Measurements from ENCODE around the gene LIMCH1.
"Not testable (repeated sequence)": the region's sequence is repeated elsewhere in the genome, so short reads cannot be mapped to it uniquely, and the experiment has no call there.

LIMCH1 gene

GRCh38 chr4:41651150-41651549 is 113.2 kb downstream of the LIMCH1 start:
- H3K27ac ChIP-seq (ENCODE audit: low read length); H3K9ac ChIP-seq (ENCODE audit: low read length); H3K27me3 ChIP-seq (ENCODE audit: control insufficient read depth, insufficient read depth, low read length); H3K4me1 ChIP-seq (ENCODE audit: control insufficient read depth, low read depth, low read length); H3K9me3 ChIP-seq (ENCODE audit: control insufficient read depth, low read depth, low read length); H3K36me3 ChIP-seq (ENCODE audit: control insufficient read depth, low read depth, low read length); H3K4me3 ChIP-seq (ENCODE audit: low read length): not testable (repeated sequence)

DNA sequence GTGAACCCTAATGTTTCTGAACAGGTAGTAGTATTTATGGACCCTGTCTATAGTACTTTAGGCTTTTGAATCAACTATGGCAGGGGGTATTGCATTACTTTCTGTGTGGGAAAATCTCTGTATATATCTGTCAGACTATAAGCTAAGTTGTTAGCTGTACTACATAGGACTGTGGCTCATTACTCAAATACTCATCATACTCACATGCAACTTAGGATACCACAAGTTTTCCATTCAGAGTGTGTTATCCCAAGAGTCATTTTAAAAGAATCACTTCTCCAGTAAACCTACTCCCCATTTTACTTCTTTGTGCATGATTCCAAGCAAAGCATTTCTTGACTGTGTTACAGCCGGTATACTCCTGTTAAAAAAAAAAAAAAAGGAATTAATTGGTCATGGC is 115.0 kb downstream of the LIMCH1 start:
- Histone ChIP-seq H3K27me3 (ENCODE audit: control insufficient read depth, insufficient read depth, low read length) (no peaks in the 10 kb centered on the region), H3K9me3 (ENCODE audit: control insufficient read depth, low read depth, low read length) (no peaks in the 10 kb centered on the region), H3K36me3 (ENCODE audit: control insufficient read depth, low read depth, low read length) (no peaks in the 10 kb centered on the region), H3K9ac (ENCODE audit: low read length) (no peak overlapping the region), H3K4me1 (ENCODE audit: control insufficient read depth, low read depth, low read length) (no peaks in the 10 kb centered on the region), H3K27ac (ENCODE audit: low read length) (no peak overlapping the region), H3K4me3 (ENCODE audit: low read length) (no peak overlapping the region)

- no peaks in the 10 kb centered on the region for H3K9me3 ChIP-seq (ENCODE audit: control insufficient read depth, low read depth, low read length)
- no peak overlapping the region for H3K4me3 ChIP-seq (ENCODE audit: low read length)
- H3K9ac ChIP-seq (ENCODE audit: low read length): no peak overlapping the region
- no peaks in the 10 kb centered on the region for H3K4me1 ChIP-seq (ENCODE audit: control insufficient read depth, low read depth, low read length)
- no peaks in the 10 kb centered on the region for H3K27me3 ChIP-seq (ENCODE audit: control insufficient read depth, insufficient read depth, low read length)
- no peak overlapping the region for H3K27ac ChIP-seq (ENCODE audit: low read length)
- H3K36me3 ChIP-seq (ENCODE audit: control insufficient read depth, low read depth, low read length): no peaks in the 10 kb centered on the region
Measured at GRCh38 chr4:41653523-41653922, 115.6 kb downstream of the LIMCH1 start.

- no peaks in the 10 kb centered on the region for H3K9me3 ChIP-seq (ENCODE audit: control insufficient read depth, low read depth, low read length)
- H3K27me3 ChIP-seq (ENCODE audit: control insufficient read depth, insufficient read depth, low read length): no peaks in the 10 kb centered on the region
- H3K36me3 ChIP-seq (ENCODE audit: control insufficient read depth, low read depth, low read length): no peaks in the 10 kb centered on the region
- no peaks in the 10 kb centered on the region for H3K4me1 ChIP-seq (ENCODE audit: control insufficient read depth, low read depth, low read length)
- no peak overlapping the region for H3K9ac ChIP-seq (ENCODE audit: low read length)
- no peak overlapping the region for H3K27ac ChIP-seq (ENCODE audit: low read length)
- H3K4me3 ChIP-seq (ENCODE audit: low read length): no peak overlapping the region
Measured at GRCh38 chr4:41655177-41655576, 117.2 kb downstream of the LIMCH1 start.

GRCh38 chr4:41656106-41656505 is 118.1 kb downstream of the LIMCH1 start:
- Histone ChIP-seq H3K4me3 (ENCODE audit: low read length) (no peak overlapping the region), H3K27ac (ENCODE audit: low read length) (no peak overlapping the region), H3K9me3 (ENCODE audit: control insufficient read depth, low read depth, low read length) (no peaks in the 10 kb centered on the region)

DNA sequence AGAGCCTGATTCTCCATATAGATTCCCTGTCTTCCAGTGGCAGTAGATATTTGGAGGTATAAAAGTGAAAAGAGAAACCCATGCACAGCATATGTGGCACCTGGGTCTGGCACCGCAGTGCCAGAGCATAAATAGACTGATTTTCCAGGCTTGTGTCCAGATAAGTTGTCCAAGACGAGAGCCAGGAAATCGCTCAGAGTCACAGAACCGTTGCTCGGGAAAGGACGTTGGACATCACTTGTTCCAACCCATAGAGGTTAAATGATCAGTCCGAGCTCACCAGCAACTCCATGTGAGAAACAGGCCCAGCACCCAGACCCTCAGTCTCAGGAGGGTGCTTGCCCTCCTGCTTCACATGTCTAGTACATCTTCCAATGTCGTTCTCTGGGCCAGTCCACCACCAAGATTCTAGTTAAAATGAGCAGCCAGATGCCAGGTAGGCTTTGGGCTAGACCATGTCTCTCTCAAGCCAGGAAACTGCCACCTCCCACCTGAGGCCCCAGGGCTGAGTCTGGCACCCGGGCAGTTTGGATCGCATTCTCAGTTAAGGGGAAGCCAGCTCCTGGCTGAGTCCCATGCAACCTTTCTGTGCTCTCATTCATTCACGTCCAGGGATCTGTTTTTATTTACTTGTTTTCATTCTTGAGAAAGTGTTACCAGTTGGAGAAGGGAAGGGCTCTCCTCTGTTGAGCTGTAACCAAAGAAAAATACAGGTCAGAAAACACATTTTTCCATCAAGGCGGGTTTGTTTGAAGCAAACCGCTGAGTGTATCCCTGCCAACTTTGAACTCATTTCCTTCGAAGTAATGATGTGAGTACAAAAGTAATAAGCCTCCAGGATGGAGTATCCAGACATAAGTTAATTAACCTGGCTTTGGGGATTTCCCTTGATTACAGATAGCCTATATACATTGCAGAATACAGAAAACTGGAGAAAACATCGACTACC is 118.9 kb downstream of the LIMCH1 start:
- Histone ChIP-seq H3K4me3 (ENCODE audit: low read length) (no peak overlapping the region), H3K27me3 (ENCODE audit: control insufficient read depth, insufficient read depth, low read length) (no peaks in the 10 kb centered on the region), H3K9ac (ENCODE audit: low read length) (no peak overlapping the region), H3K4me1 (ENCODE audit: control insufficient read depth, low read depth, low read length) (no peaks in the 10 kb centered on the region), H3K9me3 (ENCODE audit: control insufficient read depth, low read depth, low read length) (no peaks in the 10 kb centered on the region), H3K27ac (ENCODE audit: low read length) (no peak overlapping the region), H3K36me3 (ENCODE audit: control insufficient read depth, low read depth, low read length) (no peaks in the 10 kb centered on the region)

More at GRCh38 chr4:41656106-41656505, 118.1 kb downstream of the LIMCH1 start:
- Histone ChIP-seq H3K9ac (ENCODE audit: low read length) (no peak overlapping the region), H3K36me3 (ENCODE audit: control insufficient read depth, low read depth, low read length) (no peaks in the 10 kb centered on the region), H3K4me1 (ENCODE audit: control insufficient read depth, low read depth, low read length) (no peaks in the 10 kb centered on the region), H3K27me3 (ENCODE audit: control insufficient read depth, insufficient read depth, low read length) (no peaks in the 10 kb centered on the region)

- no peaks in the 10 kb centered on the region for H3K36me3 ChIP-seq (ENCODE audit: control insufficient read depth, low read depth, low read length)
- no peaks in the 10 kb centered on the region for H3K27me3 ChIP-seq (ENCODE audit: control insufficient read depth, insufficient read depth, low read length)
- no peaks in the 10 kb centered on the region for H3K9me3 ChIP-seq (ENCODE audit: control insufficient read depth, low read depth, low read length)
- no peak overlapping the region for H3K4me3 ChIP-seq (ENCODE audit: low read length)
- no peak overlapping the region for H3K9ac ChIP-seq (ENCODE audit: low read length)
- H3K4me1 ChIP-seq (ENCODE audit: control insufficient read depth, low read depth, low read length): no peaks in the 10 kb centered on the region
- H3K27ac ChIP-seq (ENCODE audit: low read length): no peak overlapping the region
Measured at GRCh38 chr4:41657561-41657960, 119.6 kb downstream of the LIMCH1 start.

DNA sequence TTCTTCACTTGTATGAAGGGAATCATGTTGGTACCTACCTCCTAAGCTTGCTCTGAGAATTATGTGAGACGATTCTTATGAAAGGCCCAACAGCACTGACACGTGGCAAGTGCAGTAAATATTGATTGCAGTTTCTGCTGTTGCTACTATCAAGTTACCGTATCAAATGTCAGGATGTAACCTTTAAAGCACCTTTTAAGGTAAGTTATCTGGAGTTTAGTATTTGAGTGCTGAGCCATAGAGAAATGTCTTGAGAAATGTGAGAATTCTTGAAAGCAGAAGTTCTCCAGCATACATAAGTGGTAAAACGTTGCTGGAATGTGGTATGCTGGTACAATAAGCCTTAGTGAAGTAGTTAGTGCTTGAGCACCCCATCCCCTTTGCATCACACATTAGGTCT is 120.2 kb downstream of the LIMCH1 start:
- Histone ChIP-seq H3K9ac (ENCODE audit: low read length) (no peak overlapping the region), H3K36me3 (ENCODE audit: control insufficient read depth, low read depth, low read length) (no peaks in the 10 kb centered on the region), H3K27me3 (ENCODE audit: control insufficient read depth, insufficient read depth, low read length) (no peaks in the 10 kb centered on the region), H3K9me3 (ENCODE audit: control insufficient read depth, low read depth, low read length) (no peaks in the 10 kb centered on the region), H3K27ac (ENCODE audit: low read length) (no peak overlapping the region), H3K4me3 (ENCODE audit: low read length) (no peak overlapping the region), H3K4me1 (ENCODE audit: control insufficient read depth, low read depth, low read length) (no peaks in the 10 kb centered on the region)

DNA sequence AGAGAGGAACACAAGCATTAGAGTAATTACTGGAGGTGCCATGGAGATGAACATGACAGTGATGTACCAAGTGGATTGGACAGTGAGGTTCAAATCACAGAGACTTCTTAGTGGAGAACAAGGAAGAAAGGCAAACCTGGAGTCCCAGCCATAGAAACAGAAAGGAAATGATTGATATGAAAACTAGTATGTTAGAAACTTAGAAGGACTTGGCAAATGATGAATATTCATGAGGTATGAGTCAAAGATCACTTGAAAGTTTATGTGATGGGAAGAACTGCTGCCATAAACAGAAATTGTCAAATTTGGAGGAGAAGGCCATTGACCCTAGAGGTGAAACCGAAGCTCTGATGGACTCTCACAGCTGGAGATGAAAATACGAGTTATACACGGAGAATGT is 122.4 kb downstream of the LIMCH1 start:
- Histone ChIP-seq H3K9me3 (ENCODE audit: control insufficient read depth, low read depth, low read length) (no peaks in the 10 kb centered on the region), H3K9ac (ENCODE audit: low read length) (no peak overlapping the region), H3K4me3 (ENCODE audit: low read length) (no peak overlapping the region), H3K4me1 (ENCODE audit: control insufficient read depth, low read depth, low read length) (no peaks in the 10 kb centered on the region), H3K36me3 (ENCODE audit: control insufficient read depth, low read depth, low read length) (no peaks in the 10 kb centered on the region), H3K27me3 (ENCODE audit: control insufficient read depth, insufficient read depth, low read length) (no peaks in the 10 kb centered on the region), H3K27ac (ENCODE audit: low read length) (no peak overlapping the region)

DNA sequence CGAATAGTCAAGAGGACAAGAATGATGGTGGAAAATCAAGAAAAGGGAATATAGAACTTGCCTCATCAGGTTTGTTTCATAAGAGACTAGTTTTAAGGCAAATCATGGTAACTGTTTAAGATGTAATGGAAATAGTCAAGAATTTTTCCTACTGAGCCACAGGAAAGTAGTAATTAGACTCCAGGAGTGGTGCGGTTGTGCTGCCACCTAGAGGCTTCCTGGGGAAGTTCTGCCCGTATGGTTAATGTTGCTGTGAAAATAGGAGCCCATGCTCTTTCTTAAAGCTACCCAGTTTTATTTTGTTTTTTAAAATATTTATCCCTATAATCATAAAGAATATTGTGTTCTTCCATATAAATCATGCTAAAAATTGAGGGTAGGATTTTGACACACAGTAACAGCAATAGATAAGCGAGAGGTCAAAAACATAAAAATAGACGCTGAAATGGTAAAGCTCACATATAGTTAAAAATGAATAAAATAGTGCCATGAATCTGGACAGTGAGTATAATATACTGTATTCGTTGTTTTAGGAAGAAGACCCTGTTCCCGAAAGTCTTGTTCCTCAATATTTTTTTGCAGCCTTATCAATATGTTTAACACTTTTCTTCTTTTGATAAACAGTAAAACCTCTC is 123.6 kb downstream of the LIMCH1 start:
- H3K36me3 ChIP-seq (ENCODE audit: control insufficient read depth, low read depth, low read length): no peaks in the 10 kb centered on the region
- no peak overlapping the region for H3K27ac ChIP-seq (ENCODE audit: low read length)
- H3K4me1 ChIP-seq (ENCODE audit: control insufficient read depth, low read depth, low read length): no peaks in the 10 kb centered on the region
- H3K9me3 ChIP-seq (ENCODE audit: control insufficient read depth, low read depth, low read length): no peaks in the 10 kb centered on the region
- no peak overlapping the region for H3K9ac ChIP-seq (ENCODE audit: low read length)
- no peaks in the 10 kb centered on the region for H3K27me3 ChIP-seq (ENCODE audit: control insufficient read depth, insufficient read depth, low read length)
- no peak overlapping the region for H3K4me3 ChIP-seq (ENCODE audit: low read length)

DNA sequence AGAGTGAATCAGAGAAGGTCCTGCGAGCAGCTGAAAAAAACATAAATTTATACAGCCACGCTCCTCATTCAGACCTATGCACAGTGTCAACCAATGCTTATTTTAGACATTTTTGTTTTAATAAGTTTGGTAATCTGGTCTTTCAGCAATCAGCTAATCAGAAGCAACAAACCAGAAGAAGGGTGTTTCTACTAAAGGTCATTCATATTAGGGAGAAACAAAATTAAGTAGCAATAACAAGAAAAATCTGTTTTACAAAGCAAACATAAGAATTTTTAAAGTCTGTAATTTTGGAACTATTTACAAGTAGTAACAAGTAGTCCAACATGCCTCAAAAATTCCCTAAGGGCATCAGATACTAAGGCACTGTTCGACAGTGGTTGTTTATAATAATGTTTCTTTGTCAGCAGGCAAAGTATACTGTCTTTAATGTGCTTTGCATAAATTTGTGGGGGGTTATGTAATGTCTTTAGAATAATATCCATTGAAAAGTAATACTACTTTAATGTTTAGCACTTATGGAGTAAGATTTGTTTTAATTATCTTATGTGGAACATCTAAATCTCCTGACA is 127.8 kb downstream of the LIMCH1 start:
- no peaks in the 10 kb centered on the region for H3K4me1 ChIP-seq (ENCODE audit: control insufficient read depth, low read depth, low read length)
- no peak overlapping the region for H3K4me3 ChIP-seq (ENCODE audit: low read length)
- H3K9ac ChIP-seq (ENCODE audit: low read length): no peak overlapping the region
- no peaks in the 10 kb centered on the region for H3K36me3 ChIP-seq (ENCODE audit: control insufficient read depth, low read depth, low read length)
- no peaks in the 10 kb centered on the region for H3K9me3 ChIP-seq (ENCODE audit: control insufficient read depth, low read depth, low read length)
- no peak overlapping the region for H3K27ac ChIP-seq (ENCODE audit: low read length)
- no peaks in the 10 kb centered on the region for H3K27me3 ChIP-seq (ENCODE audit: control insufficient read depth, insufficient read depth, low read length)

Measured in iPS-18a (cell line).